Thyroid gland (tissue), 4 donors: ENCODE data around the gene POLR2A. TPM values are rescaled to one million over a fixed set of nuclear protein-coding genes. Genes with fewer than 3 reads are reported as not detected.

Experiments used
- DNase-seq, 2 donors: peaks; one replicate each; pipeline ENCODE4 v3.0.0-alpha.2; 2019
- H3K27ac ChIP-seq, 3 donors: fragments of 200-600 bp; sonication (generic); 1 replicate in 2 of 3; 2 replicates in 1 of 3; pipeline ENCODE4 v1.5.1; 2016 to 2019; ENCODE audit warnings: mild to moderate bottlenecking in 1 of 3, moderate library complexity in 1 of 3
- H3K27me3 ChIP-seq: fragments of 200-600 bp; sonication (generic); one replicate; pipeline ENCODE4 v1.5.1; 2019
- H3K36me3 ChIP-seq, 2 donors: fragments of 200-600 bp; sonication (generic); one replicate each; pipeline ENCODE4 v1.5.1; 2016 to 2019
- H3K4me1 ChIP-seq, 2 donors: fragments of 200-600 bp; sonication (generic); one replicate each; pipeline ENCODE4 v1.5.1; 2017 to 2019
- H3K4me3 ChIP-seq, 3 donors: fragments of 200-600 bp; sonication (generic); replicated peaks in 1 of 3; 1 replicate in 2 of 3; 2 replicates in 1 of 3; pipeline ENCODE4 v1.5.1; 2016; ENCODE audit warnings: mild to moderate bottlenecking in 1 of 3
- H3K9me3 ChIP-seq: fragments of 200-600 bp; sonication (generic); one replicate; pipeline ENCODE4 v1.5.1; 2017
- CTCF ChIP-seq, 6 experiments: fragments of 200-600 bp in 3 of 6; fragments of 450-650 bp in 3 of 6; sonication (generic) in 3 of 6; IDR thresholded peaks; one replicate each; pipeline ENCODE4 v1.5.1; 2016 to 2019; ENCODE audit warnings: antibody characterized with exemption in 6 of 6, mild to moderate bottlenecking in 2 of 6, inconsistent platforms in 1 of 6, moderate library complexity in 1 of 6
- POLR2A ChIP-seq, 2 donors: fragments of 450-650 bp; IDR thresholded peaks; one replicate each; pipeline ENCODE4 v1.6.1; 2017; ENCODE audit warnings: antibody characterized with exemption in 2 of 2, mild to moderate bottlenecking in 2 of 2, moderate library complexity in 1 of 2
- WGBS, 2 donors: methylation state at CpG; one replicate each; pipeline ENCODE4 v1.1.5; 2017; 5-methylcytosine and 5-hydroxymethylcytosine counted together
- intact Hi-C: fragments of 100-400 bp; cut with DNase I; formaldehyde crosslinking; loops from one replicate; pipeline ENCODE4 v1.15.1; 2023
- total RNA-seq, 4 donors: library from RNA; depleted of rRNA; stranded (reverse); fragments of >200 nt; gene quantifications; one replicate each; pipeline ENCODE4 v1.2.3, GENCODE V29; 2016

Gene POLR2A
- total RNA-seq, 4 donors from 2014 or later = 47.6 to 125 (median 82.2) TPM

- TF ChIP-seq POLR2A (IDR thresholded peaks at IDR 0.05) (no peak), CTCF (IDR thresholded peaks at IDR 0.05) (no peak)
- no peaks in the 10 kb centered on the region for H3K27me3 ChIP-seq
- H3K36me3 ChIP-seq = peaks cover 24 to 26% of the 10 kb centered on the region in 2 donors
- H3K27ac ChIP-seq = no peak overlapping the region
- no peaks in the 10 kb centered on the region for H3K9me3 ChIP-seq
- intact Hi-C loops = no loop called here
- no peak for DNase-seq
- H3K4me1 ChIP-seq = peaks cover 0 to 7% of the 10 kb centered on the region in 2 donors
- WGBS, 2 donors = 96 to 98% methylated on average over 7 of the region's 7 CpGs
- H3K4me3 ChIP-seq = no peak overlapping the region
Observed at GRCh38 chr17:7460850-7461660, 23.1 kb upstream of the POLR2A start.

- H3K36me3 ChIP-seq = peaks cover 24 to 33% of the 10 kb centered on the region in 2 donors
- H3K9me3 ChIP-seq = no peaks in the 10 kb centered on the region
- peaks cover 14 to 18% of the 10 kb centered on the region in 2 donors for H3K4me1 ChIP-seq
- no peak overlapping the region for H3K4me3 ChIP-seq
- H3K27ac ChIP-seq = no peak overlapping the region
- no peaks in the 10 kb centered on the region for H3K27me3 ChIP-seq
- no peak for DNase-seq
- no peak for TF ChIP-seq CTCF (IDR thresholded peaks at IDR 0.05)
- no peak for TF ChIP-seq POLR2A (IDR thresholded peaks at IDR 0.05)
- intact Hi-C loops = no loop called here
- WGBS, 2 donors = 92 to 93% methylated on average over 28 to 35 of the region's 44 CpGs
Observed at GRCh38 chr17:7462474-7463371, 21.4 kb upstream of the POLR2A start.

GRCh38 chr17:7463372-7463846 lies 20.8 kb upstream of the POLR2A start:
- no peak overlapping the region for H3K27ac ChIP-seq
- WGBS, 2 donors = 89 to 100% methylated on average over 3 to 14 of the region's 14 CpGs
- H3K4me1 ChIP-seq = peaks cover 16 to 25% of the 10 kb centered on the region in 2 donors
- H3K4me3 ChIP-seq = no peak overlapping the region
- no peaks in the 10 kb centered on the region for H3K9me3 ChIP-seq
- no peak for DNase-seq
- intact Hi-C loops = no loop called here
- TF ChIP-seq CTCF (IDR thresholded peaks at IDR 0.05) (no peak), POLR2A (IDR thresholded peaks at IDR 0.05) (no peak)
- peaks cover 24 to 33% of the 10 kb centered on the region in 2 donors for H3K36me3 ChIP-seq
- H3K27me3 ChIP-seq = no peaks in the 10 kb centered on the region

- H3K27ac ChIP-seq = no peak overlapping the region
- intact Hi-C loops = no loop called here
- H3K4me3 ChIP-seq = no peak overlapping the region
- peaks cover 24 to 33% of the 10 kb centered on the region in 2 donors for H3K36me3 ChIP-seq
- no peaks in the 10 kb centered on the region for H3K27me3 ChIP-seq
- H3K4me1 ChIP-seq = peaks cover 17 to 31% of the 10 kb centered on the region in 2 donors
- H3K9me3 ChIP-seq = no peaks in the 10 kb centered on the region
- TF ChIP-seq CTCF (IDR thresholded peaks at IDR 0.05) (no peak), POLR2A (IDR thresholded peaks at IDR 0.05) (no peak)
- WGBS, 2 donors = 94 to 96% methylated on average over 9 of the region's 9 CpGs
- DNase-seq = no peak
Observed at GRCh38 chr17:7464081-7464480, 20.1 kb upstream of the POLR2A start.
